ENCODE measurements around the gene PEX19.

Gene PEX19

GRCh38 chr1:160227561-160227960 is 57.4 kb downstream of the PEX19 start:
- Histone ChIP-seq H3K4me1 (ENCODE audit: control insufficient read depth, low read depth, low read length) (no peaks in the 10 kb centered on the region), H3K27ac (ENCODE audit: low read length) (no peak overlapping the region), H3K27me3 (ENCODE audit: control insufficient read depth, insufficient read depth, low read length) (no peaks in the 10 kb centered on the region), H3K4me3 (ENCODE audit: low read length) (no peak overlapping the region), H3K9me3 (ENCODE audit: control insufficient read depth, low read depth, low read length) (no peaks in the 10 kb centered on the region), H3K36me3 (ENCODE audit: control insufficient read depth, low read depth, low read length) (peaks cover 92% of the 10 kb centered on the region), H3K9ac (ENCODE audit: low read length) (no peak overlapping the region)

- no peak overlapping the region for H3K9ac ChIP-seq (ENCODE audit: low read length)
- no peak overlapping the region for H3K4me3 ChIP-seq (ENCODE audit: low read length)
- H3K27ac ChIP-seq (ENCODE audit: low read length), result no peak overlapping the region
- no peaks in the 10 kb centered on the region for H3K9me3 ChIP-seq (ENCODE audit: control insufficient read depth, low read depth, low read length)
- H3K27me3 ChIP-seq (ENCODE audit: control insufficient read depth, insufficient read depth, low read length), result no peaks in the 10 kb centered on the region
- H3K36me3 ChIP-seq (ENCODE audit: control insufficient read depth, low read depth, low read length), result peaks cover 96% of the 10 kb centered on the region
- H3K4me1 ChIP-seq (ENCODE audit: control insufficient read depth, low read depth, low read length), result no peaks in the 10 kb centered on the region
These were observed 57.9 kb downstream of the PEX19 start for GRCh38 chr1:160227034-160227433.
